Glutamatergic neuron (in vitro differentiated cells): ENCODE data around the gene MARK4. TPM values are rescaled to one million over a fixed set of nuclear protein-coding genes. Genes with fewer than 3 reads are reported as not detected.

Experiments used
- DNase-seq: peaks from one replicate; pipeline ENCODE4 v3.0.0; 2022
- H3K27ac Mint-ChIP-seq: one replicate; pipeline ENCODE4 v1.8.0; 2020; ENCODE audit warnings: mild to moderate bottlenecking, mixed read lengths, inconsistent platforms; ENCODE audit not compliant: unreplicated experiment
- H3K27me3 Mint-ChIP-seq: one replicate; pipeline ENCODE4 v1.8.0; 2020; ENCODE audit warnings: mild to moderate bottlenecking, moderate library complexity, mixed read lengths, inconsistent platforms; ENCODE audit not compliant: unreplicated experiment
- H3K36me3 Mint-ChIP-seq: one replicate; pipeline ENCODE4 v1.8.0; 2020; ENCODE audit warnings: mild to moderate bottlenecking, mixed read lengths, inconsistent platforms; ENCODE audit not compliant: unreplicated experiment
- H3K4me1 Mint-ChIP-seq: one replicate; pipeline ENCODE4 v1.8.0; 2020; ENCODE audit warnings: mild to moderate bottlenecking, low read depth, mixed read lengths, inconsistent platforms; ENCODE audit not compliant: unreplicated experiment
- H3K4me3 Mint-ChIP-seq: one replicate; pipeline ENCODE4 v1.8.0; 2020; ENCODE audit warnings: mild to moderate bottlenecking, mixed read lengths, inconsistent platforms; ENCODE audit not compliant: unreplicated experiment
- H3K9me3 Mint-ChIP-seq: one replicate; pipeline ENCODE4 v1.8.0; 2020; ENCODE audit warnings: mild to moderate bottlenecking, moderate library complexity, mixed read lengths, inconsistent platforms; ENCODE audit not compliant: unreplicated experiment
- total RNA-seq: library from RNA; stranded (reverse); fragmentation: NEBNext Ultra II Directional; extraction: Animal tissue kit (Norgen Biotek cat#: 25700); gene quantifications from one replicate; pipeline ENCODE4 v1.2.1, GENCODE V29; 2021; ENCODE audit not compliant: unreplicated experiment
- TF ChIP-seq, protein P1 (sequence below): fragments of 200-600 bp; sonication (generic); IDR thresholded peaks from one replicate; pipeline ENCODE4 v1.5.0; 2021; ENCODE audit not compliant: partially characterized antibody, unreplicated experiment

MARK4 gene
- total RNA-seq, 1 donor from 2014 or later: 110 TPM

DNA sequence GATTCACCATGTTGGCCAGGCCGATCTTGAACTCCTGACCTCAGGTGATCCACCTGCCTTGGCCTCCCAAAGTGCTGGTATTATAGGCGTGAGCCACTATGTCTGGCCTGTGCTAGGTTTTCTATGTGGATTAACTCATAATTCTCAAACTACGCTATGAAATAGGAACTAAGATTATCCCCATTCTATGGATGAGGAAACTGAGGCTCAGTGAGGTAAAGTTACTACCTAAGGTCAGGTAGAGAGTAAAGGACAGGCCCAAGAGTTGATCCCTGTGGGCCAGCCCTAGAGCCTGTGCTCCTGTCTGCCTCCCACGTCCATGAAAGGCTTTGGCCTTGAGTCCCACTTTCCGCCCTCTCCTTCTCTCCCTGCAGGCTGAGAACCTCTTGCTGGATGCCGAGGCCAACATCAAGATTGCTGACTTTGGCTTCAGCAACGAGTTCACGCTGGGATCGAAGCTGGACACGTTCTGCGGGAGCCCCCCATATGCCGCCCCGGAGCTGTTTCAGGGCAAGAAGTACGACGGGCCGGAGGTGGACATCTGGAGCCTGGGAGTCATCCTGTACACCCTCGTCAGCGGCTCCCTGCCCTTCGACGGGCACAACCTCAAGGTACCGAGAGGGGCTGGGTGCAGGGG, 20.1 kb downstream of the MARK4 start:
- H3K27me3 Mint-ChIP-seq: peaks cover 9% of the 10 kb centered on the region
- no peak overlapping the region for H3K27ac Mint-ChIP-seq
- H3K4me3 Mint-ChIP-seq: no peak overlapping the region
- no peak for DNase-seq
- H3K9me3 Mint-ChIP-seq: peaks cover 12% of the 10 kb centered on the region
- no peaks in the 10 kb centered on the region for H3K36me3 Mint-ChIP-seq
- TF ChIP-seq, protein P1, sequence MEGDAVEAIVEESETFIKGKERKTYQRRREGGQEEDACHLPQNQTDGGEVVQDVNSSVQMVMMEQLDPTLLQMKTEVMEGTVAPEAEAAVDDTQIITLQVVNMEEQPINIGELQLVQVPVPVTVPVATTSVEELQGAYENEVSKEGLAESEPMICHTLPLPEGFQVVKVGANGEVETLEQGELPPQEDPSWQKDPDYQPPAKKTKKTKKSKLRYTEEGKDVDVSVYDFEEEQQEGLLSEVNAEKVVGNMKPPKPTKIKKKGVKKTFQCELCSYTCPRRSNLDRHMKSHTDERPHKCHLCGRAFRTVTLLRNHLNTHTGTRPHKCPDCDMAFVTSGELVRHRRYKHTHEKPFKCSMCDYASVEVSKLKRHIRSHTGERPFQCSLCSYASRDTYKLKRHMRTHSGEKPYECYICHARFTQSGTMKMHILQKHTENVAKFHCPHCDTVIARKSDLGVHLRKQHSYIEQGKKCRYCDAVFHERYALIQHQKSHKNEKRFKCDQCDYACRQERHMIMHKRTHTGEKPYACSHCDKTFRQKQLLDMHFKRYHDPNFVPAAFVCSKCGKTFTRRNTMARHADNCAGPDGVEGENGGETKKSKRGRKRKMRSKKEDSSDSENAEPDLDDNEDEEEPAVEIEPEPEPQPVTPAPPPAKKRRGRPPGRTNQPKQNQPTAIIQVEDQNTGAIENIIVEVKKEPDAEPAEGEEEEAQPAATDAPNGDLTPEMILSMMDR: no peak
- peaks cover 20% of the 10 kb centered on the region for H3K4me1 Mint-ChIP-seq

DNA sequence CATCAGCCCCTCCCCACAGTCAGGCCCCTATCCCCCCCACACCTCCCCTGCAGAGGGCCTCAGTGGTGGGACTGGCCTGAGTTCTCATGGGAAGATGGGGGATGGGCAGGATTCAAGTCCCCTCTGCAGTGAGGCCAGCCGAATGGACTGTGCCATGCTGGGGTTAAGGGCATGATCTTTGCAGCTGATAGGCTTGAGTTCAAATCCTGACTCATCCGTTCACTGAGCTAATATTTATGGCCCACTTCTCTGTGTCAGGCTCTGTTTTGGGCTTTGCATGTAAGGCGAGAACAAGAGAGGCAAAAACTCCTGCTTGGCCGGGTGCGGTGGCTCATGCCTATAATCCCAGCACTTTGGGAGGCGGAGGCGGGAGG, 20.7 kb downstream of the MARK4 start:
- Mint-ChIP-seq H3K27ac (peak overlapping the region; percentile 55), H3K4me1 (peaks cover 21% of the 10 kb centered on the region), H3K9me3 (peaks cover 13% of the 10 kb centered on the region), H3K36me3 (no peaks in the 10 kb centered on the region), H3K27me3 (peaks cover 9% of the 10 kb centered on the region), H3K4me3 (peak overlapping the region; percentile 20)
- TF ChIP-seq, protein P1: no peak
- DNase-seq: no peak

DNA sequence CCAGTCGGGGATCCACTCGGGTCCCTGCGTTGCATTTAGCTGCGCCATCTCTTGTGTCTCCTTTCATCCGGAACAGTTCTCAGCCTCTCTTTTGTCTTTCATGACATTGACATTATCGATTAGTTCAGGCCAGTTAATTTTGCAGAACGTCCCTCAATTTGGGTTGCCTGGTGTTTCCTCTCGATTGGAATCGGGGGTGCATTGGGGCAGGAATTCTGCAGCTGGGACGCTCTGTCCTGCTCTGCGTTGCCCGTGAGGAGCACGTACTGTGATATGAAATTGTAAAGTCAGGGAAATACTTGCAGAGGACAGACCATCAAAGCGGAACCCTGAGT, 22.4 kb downstream of the MARK4 start:
- peaks cover 12% of the 10 kb centered on the region for H3K27me3 Mint-ChIP-seq
- TF ChIP-seq, protein P1: no peak
- peaks cover 13% of the 10 kb centered on the region for H3K9me3 Mint-ChIP-seq
- DNase-seq: no peak
- peak overlapping the region; percentile 83 for H3K27ac Mint-ChIP-seq
- H3K4me3 Mint-ChIP-seq: peak overlapping the region; percentile 48
- peaks cover 21% of the 10 kb centered on the region for H3K4me1 Mint-ChIP-seq
- no peaks in the 10 kb centered on the region for H3K36me3 Mint-ChIP-seq

DNA sequence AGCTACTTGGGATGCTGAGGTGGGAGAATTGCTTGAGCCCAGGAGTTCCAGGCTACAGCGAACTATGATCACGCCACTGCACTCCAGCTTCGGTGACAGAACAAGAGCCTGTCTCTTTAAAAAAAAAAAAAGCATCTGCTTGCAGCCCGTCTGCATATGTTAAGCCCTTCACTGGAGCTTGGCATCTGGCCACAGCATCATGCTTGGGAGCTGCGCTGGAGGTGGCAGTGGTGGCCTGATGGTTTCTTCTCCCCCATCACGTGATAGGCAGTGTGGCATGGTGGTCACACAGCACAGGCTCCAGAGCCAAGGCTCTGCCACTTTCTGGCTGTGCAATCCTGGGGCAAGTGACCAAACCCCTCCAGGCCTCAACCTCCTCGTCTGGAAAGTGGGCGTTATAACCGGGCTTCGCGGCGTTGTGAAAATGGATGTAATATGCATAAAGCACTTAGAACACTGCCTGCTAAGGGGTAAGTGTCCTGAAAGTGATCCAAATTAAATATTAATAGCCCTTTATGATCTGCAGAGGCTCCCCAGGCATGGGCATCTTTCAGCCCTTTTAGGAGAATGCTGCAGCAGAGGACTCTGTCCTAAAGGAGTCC, 24.4 kb downstream of the MARK4 start:
- H3K4me1 Mint-ChIP-seq: peaks cover 21% of the 10 kb centered on the region
- H3K27ac Mint-ChIP-seq: peak overlapping the region; percentile 92
- H3K27me3 Mint-ChIP-seq: peaks cover 14% of the 10 kb centered on the region
- TF ChIP-seq, protein P1: no peak
- no peaks in the 10 kb centered on the region for H3K36me3 Mint-ChIP-seq
- peak; percentile 70 for DNase-seq
- peaks cover 13% of the 10 kb centered on the region for H3K9me3 Mint-ChIP-seq
- H3K4me3 Mint-ChIP-seq: peak overlapping the region; percentile 59

DNA sequence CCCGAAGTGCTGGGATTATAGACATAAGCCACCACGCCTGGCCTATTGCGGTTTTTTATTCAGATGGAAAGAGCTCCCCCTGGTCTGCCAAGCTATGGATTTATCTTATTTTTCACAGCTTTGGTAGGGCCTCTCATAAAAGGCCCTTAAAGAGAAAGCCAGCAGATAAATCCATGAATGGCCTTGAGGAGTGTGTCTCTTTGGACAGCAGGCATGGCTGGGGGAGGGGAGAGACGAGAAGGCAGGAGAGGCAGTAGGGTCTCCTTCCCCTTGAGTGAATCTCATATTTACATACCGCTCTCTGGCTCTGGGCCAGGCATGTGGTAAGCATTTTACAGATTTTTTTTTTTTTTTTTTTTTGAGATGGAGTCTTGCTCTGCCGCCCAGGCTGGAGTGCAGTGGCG, 25.2 kb downstream of the MARK4 start:
- Mint-ChIP-seq H3K36me3 (no peaks in the 10 kb centered on the region), H3K9me3 (peaks cover 13% of the 10 kb centered on the region), H3K4me1 (peaks cover 21% of the 10 kb centered on the region), H3K27me3 (peaks cover 14% of the 10 kb centered on the region), H3K27ac (peak overlapping the region; percentile 92), H3K4me3 (peak overlapping the region; percentile 19)
- DNase-seq: peak; percentile 56
- TF ChIP-seq, protein P1: no peak
